HG03097 (cell line): ENCODE data around the gene UTP3.
A peak's percentile ranks its signal among the peaks of the same experiment; 100 is the strongest.
"Not testable (repeated sequence)": the region's sequence is repeated elsewhere in the genome, so short reads cannot be mapped to it uniquely, and the experiment has no call there.

Experiments used
- ATAC-seq: cut with Tn5 transposase; IDR thresholded peaks from one replicate; pipeline ENCODE4 v1.9.1; 2021; ENCODE audit not compliant: unreplicated experiment, low FRiP score

The UTP3 gene, protein sequence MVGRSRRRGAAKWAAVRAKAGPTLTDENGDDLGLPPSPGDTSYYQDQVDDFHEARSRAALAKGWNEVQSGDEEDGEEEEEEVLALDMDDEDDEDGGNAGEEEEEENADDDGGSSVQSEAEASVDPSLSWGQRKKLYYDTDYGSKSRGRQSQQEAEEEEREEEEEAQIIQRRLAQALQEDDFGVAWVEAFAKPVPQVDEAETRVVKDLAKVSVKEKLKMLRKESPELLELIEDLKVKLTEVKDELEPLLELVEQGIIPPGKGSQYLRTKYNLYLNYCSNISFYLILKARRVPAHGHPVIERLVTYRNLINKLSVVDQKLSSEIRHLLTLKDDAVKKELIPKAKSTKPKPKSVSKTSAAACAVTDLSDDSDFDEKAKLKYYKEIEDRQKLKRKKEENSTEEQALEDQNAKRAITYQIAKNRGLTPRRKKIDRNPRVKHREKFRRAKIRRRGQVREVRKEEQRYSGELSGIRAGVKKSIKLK

DNA sequence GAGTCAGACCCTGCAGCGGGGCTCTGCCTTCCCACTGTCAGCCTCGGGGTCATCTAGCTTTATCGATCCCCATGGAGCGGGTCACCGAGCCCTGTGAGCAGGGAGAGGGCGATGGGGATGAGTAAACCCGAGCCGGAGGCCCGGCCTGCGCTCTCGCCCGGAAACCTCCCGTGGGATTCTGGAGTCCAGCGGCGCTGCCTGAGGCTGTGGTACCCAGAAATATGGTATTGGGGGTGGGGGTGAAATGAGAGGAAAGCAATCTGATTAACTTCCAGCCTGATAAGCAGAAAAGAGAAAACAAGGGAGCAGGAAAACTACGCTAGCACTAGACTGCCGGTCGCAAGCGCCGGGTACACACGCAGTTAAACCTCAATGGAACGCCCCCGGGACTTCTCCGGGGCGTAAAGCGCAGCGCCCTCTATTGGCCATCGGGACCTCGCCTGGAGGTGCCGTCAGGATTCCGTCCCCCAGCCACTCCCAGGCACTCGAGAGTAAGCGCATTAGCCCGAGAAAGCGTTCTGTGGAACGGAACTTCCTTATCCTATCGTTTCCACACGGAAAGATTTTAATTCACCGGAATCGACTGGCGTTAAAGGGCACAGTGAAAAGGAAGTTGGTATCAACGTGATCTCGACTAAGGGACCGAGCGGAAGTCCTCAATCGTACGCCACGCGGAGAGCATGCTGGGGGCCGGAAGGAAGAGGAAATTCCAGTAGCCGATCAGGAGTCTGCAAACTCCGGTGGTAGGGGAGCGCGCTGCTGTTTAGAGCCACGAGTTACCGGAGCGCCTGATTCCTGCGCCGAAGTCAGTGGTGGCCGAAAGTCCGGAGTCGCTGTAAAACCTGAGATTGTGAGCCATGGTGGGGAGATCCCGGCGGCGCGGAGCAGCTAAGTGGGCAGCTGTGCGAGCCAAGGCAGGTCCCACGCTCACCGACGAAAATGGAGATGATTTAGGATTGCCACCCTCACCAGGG lies at the start of gene UTP3:
TSS of gene UTP3 (plus strand) at position 712 of the 974 bp plus-strand sequence. CDS start at position 858, 146 bp downstream.
- ATAC-seq = peak; percentile 91

DNA sequence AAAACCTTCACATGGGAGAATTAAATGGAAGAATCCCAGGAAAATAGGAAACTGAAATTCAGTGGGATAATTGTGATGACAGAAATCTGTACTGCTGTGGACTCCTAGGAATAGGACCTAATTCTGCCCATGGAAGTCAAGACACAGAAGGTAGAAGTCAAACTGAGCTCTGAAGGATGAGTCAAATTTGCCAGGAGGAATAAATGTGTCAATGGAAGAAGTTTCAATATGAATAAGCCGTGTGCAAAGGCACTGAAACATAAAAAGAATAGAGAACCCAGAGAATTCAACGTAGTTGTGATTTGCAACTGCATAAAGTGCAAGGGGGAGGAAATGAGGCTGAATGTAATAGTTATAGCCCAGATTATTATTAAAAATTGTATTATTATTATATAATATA lies 48.1 kb upstream of the UTP3 start:
- no peak for ATAC-seq

DNA sequence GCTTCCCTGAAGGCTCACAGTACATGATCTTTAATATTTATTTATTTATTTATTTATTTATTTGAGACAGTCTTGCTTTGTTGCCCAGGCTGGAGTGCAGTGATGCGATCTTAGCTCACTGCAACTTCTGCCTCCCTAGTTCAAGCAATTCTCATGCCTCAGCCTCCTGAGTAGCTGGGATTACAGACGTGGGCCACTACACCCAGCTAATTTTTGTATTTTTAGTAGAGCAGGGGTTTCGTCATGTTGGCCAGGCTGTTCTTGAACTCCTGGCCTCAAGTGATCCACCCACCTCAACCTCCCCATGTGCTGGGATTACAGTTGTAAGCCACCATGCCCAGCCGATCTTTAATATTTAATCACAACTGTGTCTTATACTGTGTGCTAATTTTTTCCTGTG lies 37.6 kb upstream of the UTP3 start:
- not testable (repeated sequence) for ATAC-seq

DNA sequence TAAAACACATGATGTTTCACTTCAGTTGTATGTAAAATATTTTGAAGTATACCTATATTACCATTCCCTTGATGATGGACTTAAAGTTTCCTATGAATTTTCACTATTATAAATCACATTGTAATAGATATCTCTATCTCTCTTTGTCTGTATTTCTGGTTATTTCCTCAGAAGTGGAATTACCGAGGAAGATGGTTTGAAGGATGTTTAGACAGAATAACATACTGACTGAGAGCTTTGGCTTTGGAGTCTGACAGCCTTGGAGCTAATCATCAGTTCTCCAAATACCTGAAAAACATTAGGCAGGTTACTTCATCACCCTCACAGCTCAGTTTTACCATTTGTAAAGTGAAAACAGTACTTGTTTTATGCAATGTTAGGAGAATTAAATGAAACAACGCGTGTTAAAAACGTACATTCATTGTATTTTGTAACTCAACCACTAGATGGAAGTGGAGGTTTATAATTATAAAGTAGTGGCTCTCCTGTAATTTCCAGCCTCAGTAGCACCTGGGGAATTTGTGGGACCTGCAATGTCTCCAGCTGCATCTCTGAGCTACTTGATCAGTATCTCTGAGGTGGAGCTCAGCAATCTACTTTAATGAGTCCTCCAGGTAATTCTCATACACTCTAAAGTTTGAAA lies 36.3 kb upstream of the UTP3 start:
- no peak for ATAC-seq

DNA sequence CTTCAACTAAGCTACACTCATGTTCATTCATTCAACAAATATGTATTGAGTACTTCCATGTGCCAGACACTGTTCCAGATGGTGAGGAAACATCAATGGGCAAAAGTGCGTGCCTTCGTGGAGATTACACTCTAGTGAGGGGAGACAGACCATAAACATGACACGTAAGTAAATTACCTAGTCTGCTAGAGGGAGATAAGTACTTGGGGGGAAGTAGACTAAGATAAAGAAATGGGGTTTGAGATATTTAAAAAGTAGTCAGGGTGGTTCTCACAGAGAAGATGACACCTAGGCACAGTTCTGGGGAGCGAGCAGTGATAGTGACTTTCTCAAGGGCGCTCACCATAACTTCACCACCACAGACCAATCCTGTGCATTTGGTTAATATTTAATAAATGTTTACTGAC lies 33.7 kb upstream of the UTP3 start:
- ATAC-seq = no peak

DNA sequence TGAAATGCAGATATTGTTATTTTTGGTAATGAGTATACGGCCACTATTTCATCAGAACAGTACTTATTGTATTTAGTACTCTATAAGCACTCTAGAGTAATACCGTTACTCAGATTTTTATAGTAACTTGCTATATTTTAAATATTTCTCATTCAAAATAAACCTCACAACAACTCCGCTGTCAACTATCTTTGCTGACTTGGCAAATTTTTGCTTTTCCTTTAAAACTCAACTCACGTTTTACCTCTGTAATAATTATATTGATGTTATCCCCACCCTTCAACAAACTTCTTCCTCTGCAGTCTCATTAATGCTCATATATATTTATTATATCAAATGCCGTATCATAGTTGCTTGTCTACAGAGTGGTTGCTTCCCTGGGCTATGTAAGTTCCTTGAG lies 31.0 kb upstream of the UTP3 start:
- ATAC-seq = no peak

DNA sequence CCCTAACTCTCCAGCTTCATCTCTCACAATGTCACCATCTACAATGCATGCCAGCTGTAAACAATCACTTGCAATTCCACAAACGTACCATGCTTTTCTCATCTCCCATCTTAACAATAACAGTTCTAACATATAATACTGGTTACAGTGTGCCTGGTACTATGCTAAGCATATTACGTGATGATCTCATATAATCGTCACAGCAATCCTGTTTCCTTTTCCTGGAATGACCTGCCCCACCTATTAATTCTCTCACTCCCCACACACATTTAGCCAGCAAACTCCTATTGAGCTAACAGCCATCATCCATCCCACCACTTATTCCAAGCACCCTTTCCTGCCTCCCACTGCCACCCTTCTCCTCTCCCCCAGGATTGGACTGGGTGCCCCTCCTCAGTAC lies 29.9 kb upstream of the UTP3 start:
- ATAC-seq = no peak

DNA sequence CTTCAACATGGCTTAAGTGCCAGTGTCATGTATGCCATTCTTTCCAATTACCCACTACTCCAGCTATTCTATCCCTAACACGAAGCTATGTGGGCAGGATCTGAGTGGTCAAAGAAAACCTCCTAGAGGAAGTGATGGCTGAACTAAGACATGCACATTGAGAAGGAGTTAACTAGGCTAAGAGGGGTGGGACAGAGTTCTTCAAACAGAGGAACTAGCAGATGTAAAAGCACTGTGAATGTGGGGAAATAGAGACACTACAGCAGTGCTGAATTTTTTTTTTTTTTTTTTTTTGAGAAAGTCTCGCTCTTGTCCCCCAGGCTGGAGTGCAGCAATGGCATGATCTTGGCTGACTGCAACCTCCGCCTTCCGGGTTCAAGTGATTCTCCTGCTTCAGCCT lies 28.2 kb upstream of the UTP3 start:
- no peak for ATAC-seq

DNA sequence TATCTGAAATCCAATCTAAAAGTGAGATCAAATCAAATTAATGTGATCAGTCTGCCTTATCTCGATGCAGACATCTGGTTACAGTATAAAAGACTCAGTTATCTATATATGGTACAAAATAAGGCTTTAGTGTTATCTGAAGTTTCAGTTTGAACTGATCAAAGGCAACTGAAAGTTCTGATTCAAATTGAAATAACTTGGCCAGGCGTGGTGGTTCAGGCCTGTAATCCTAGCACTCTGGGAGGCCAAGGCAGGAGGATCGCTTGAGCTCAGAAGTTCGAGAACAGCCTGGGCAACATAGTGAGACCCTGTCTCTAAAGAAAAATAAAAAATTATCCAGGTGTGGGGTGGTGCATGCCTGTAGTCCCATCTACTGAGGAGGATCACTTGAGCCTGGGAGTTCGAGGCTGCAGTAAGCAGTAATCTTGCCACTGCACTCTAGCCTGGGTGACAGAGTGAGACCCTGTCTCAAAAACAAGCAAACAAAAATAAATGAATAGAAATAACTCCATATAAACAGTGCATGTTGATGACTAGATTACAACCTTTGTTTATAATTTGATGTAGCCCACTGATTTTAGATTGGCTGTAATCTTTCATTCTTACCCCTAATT lies 26.9 kb upstream of the UTP3 start:
- not testable (repeated sequence) for ATAC-seq

DNA sequence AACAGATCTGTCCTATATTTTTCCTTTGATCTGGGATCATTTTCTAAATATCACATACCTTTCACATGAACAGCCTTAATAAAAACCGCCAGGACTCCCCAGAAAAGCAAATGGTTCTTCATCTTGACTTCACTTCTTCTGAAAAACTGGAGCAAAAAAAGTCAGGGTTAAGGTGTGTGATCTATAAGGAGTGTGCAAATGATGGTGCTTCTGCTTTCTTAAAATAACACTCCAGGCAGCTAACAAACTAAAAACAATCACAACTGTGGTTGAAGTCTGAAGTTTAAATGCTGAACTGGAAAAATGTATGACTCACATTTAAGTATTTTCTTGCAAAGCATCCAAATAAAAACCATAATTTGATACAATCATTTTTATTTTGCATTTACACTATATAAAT lies 22.0 kb upstream of the UTP3 start, which contains the start of gene JCHAIN:
TSS of gene JCHAIN (minus strand) at position 140 of the 400 bp plus-strand sequence. CDS start at position 122, 18 bp downstream.
- no peak for ATAC-seq

DNA sequence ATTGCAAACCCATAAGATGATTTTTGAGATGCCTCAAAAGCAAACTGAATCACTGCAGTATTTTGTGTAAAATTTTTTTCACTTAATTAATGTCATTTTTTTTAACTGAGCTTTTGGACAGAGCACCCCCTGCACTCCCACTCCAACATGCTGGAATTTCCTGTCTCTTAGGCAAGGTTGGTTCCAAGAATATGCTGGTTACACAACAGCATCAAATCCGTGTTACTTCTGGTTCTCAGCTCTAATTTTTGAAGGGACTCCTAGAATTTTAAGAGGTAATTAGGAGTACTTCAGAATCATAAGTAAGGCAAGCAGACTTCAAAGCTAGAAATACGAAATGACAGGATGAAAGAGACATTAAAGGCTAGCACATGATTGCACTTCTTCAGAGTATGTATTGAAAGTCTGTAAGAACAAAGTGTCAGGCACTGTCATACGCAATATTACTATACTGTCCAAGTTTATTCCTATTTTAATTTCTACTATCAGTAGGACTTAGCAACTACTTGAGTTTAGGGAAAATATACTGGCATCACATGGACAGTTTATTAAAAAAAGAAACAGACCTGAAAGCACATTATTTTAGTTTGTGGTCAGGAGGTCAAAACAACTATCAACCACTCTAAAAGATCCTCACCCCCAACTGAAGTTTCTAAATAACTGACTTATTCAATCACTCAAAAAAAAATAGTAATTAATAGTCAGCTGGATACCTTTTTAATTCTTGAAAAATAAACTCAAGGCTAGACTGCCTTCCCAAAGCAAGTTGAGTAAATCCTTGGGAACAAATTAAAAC lies 20.4 kb upstream of the UTP3 start:
- ATAC-seq = no peak

DNA sequence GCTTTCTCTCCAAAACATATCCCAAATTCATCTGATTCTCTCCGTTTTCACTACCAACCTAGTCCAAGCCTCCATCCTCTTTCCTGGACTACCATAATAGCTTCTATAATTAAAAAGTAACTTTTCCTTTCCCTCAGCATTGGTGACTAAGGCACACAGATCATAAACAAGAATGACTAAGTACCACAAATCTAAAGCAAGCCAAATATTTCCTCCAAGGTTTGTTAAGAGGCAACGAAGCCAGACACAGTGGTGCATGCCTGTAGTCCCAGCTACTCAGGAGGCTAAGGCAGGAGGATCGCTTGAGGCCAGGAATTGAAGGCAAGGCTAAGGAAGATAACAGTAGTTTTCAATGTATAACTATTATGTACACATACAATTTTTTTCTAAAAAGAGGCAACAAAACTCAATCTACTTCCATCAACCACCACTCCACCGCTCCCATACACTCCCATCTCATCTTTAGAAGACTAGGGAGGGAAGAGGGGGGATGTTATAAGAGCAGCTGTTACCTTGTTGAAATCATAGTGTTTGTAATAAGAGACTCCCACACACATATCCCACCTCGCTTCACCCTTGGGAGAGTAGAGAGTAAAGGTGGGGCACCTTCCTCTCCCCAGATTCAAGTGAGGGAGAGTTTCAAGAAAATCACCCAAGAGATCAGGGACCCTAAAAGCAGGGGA lies 17.9 kb upstream of the UTP3 start:
- ATAC-seq = no peak

DNA sequence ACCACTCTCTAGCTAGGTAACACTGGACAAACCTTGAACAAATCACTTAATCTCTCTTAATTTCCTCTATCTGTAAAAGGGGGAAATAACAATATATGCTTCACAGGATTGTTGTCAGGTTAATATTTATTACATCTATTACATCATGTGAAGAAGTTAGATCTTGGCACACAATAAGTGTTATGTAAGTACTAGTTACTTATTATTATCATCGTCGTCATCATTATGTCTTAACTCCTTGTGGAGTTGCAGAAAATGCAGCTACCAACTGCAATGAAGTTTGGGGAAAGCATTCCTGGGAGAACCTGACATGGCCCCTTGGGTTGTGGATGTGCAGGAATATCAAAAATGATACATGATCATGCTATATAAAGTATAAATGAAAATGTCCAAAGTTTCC lies 17.2 kb upstream of the UTP3 start:
- no peak for ATAC-seq

DNA sequence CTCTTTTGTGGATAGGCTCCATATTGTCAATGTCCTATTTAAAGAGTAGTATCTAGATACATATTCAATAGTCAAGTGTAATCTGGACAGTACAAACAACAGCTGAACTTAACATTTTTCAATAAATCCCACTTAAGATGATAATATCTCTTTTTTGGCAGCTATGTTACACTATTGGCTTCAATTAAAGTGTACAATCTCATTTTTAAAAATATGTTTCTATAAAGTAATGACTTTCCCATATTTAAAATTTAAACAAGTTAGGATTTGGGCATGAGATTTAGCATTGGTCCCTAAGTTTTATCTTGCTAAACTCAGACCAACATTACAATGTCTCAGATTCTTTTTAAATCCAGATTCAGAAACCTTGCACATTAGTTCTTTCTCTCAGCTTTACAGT lies 14.1 kb upstream of the UTP3 start:
- no peak for ATAC-seq

DNA sequence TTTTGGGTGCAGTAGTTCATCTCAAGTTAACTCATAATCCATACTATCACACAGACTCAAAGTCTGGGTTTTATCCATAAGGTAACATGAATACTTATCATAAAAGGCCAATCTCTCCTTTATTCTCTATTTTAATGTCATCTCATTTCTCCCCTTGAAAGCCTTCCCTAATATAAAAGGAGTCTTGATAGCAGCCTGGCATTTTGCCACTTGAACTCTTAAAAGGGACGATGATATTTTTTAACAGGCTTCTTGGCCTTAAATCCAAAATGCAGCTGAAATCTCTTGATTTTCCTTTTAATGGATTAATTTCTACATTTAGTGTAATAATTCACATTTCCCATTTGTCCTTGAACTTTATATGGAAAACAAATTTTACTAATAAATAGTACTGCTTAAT lies 13.6 kb upstream of the UTP3 start:
- ATAC-seq = no peak

DNA sequence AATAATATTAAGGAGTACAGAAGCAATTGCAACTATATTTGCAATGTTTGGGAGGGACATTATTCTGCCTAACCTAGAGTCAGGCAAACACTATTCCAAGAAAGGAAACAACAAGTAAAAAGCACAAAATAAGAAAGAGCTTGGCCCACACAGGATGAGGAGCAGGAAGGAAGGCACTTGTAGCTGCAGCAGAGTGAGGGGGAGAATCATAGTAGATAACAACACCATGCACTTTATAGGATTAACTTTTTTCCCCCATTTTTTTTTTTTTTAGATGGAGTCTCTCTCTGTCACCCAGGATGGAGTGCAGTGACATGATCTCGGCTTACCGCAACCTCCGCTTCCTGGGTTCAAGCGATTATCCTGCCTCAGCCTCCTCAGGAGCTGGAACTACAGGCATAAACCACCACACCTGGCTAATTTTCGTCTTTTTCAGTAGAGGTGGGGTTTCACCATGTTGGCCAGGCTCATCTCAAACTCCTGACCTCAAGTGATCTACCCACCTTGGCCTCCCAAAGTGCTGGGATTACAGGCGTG lies 11.7 kb upstream of the UTP3 start:
- no peak for ATAC-seq

DNA sequence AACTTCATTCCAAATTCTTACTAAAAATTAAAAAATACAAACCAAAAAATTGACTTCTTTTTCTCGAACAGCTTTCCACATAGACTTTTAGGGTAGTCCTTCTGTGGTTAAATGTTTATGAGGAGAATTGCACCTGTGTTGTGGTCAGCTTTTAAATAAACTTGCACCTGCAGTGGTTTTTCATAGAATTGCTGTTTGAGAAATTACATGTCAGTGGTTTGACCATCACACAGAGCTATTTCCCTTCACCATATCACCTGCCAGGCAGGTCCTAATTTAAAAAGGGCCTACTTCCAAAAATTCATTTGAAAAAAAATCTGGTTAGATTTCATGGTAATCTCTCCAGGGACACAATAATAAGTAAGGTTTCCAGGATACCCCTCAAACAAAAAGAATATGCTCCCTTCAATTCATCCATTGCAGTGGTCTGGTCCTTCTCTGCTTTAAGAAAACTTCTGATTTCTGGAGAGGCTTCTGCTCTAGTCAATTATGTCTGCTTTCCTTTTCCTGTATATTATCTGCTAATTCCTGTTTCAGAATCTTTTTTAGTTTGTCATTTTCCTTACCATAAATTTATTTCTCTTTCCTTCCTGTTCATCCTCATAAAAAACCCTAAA lies 9.8 kb upstream of the UTP3 start:
- peak; percentile 72 for ATAC-seq

DNA sequence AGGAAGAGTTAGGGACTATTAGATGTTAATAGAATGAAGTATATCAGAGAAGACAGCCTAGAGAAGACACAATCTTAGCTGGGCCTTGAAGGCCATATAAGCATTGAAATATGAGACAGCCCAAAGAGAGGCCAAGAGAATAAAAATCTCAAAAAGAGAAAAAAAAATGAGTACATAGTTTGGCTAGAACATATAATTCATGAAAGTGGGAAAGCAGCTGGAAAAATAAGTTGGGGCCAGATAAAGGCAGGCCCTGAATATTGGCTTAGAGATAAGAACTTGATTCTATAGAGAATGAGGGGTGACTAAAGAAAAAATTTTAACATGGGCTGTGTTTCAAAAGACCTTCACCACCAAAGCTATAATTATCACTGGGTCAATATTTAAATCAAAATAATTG lies 7.4 kb upstream of the UTP3 start:
- no peak for ATAC-seq
